Epithelial cell of prostate (primary cell): ENCODE measurements around the gene DCPS.
"Not testable (repeated sequence)": the region's sequence is repeated elsewhere in the genome, so short reads cannot be mapped to it uniquely, and the experiment has no call there.

Source experiments
- DNase-seq: peaks from one replicate; pipeline ENCODE4 v3.0.0-alpha.2; 2011; ENCODE audit warnings: low read depth, low spot score
- H3K27ac ChIP-seq: fragments of 450-650 bp; 2 replicates; pipeline ENCODE4 v1.5.1; 2017; ENCODE audit warnings: mild to moderate bottlenecking

DCPS gene

GRCh38 chr11:126357055-126357962, 53.4 kb downstream of the DCPS start:
- H3K27ac ChIP-seq = no peak overlapping the region
- DNase-seq = no peak

GRCh38 chr11:126357969-126358762, 54.3 kb downstream of the DCPS start:
- H3K27ac ChIP-seq = no peak overlapping the region
- DNase-seq = no peak

- H3K27ac ChIP-seq = no peak overlapping the region
- DNase-seq = no peak
Measured at GRCh38 chr11:126358763-126359160, 54.9 kb downstream of the DCPS start.

GRCh38 chr11:126359431-126360048, 55.7 kb downstream of the DCPS start:
- no peak for DNase-seq
- H3K27ac ChIP-seq = no peak overlapping the region

GRCh38 chr11:126360049-126360446, 56.2 kb downstream of the DCPS start:
- H3K27ac ChIP-seq = peak overlapping the region; percentile 24
- no peak for DNase-seq

- DNase-seq = no peak
- H3K27ac ChIP-seq = no peak overlapping the region
Measured at GRCh38 chr11:126361400-126361799, 57.5 kb downstream of the DCPS start.

GRCh38 chr11:126362879-126363655, 59.2 kb downstream of the DCPS start:
- no peak for DNase-seq
- no peak overlapping the region for H3K27ac ChIP-seq

GRCh38 chr11:126363706-126364248, 59.9 kb downstream of the DCPS start:
- H3K27ac ChIP-seq = no peak overlapping the region
- no peak for DNase-seq

GRCh38 chr11:126364735-126365134, 60.9 kb downstream of the DCPS start:
- H3K27ac ChIP-seq, DNase-seq: not testable (repeated sequence)

GRCh38 chr11:126365508-126365907, 61.6 kb downstream of the DCPS start:
- DNase-seq, H3K27ac ChIP-seq: not testable (repeated sequence)

- no peak for DNase-seq
- no peak overlapping the region for H3K27ac ChIP-seq
Measured at GRCh38 chr11:126366064-126366822, 62.4 kb downstream of the DCPS start.

- H3K27ac ChIP-seq, DNase-seq: not testable (repeated sequence)
Measured at GRCh38 chr11:126366823-126367654, 63.2 kb downstream of the DCPS start.

GRCh38 chr11:126367806-126368205, 63.9 kb downstream of the DCPS start:
- DNase-seq, H3K27ac ChIP-seq: not testable (repeated sequence)

GRCh38 chr11:126368336-126369119, 64.7 kb downstream of the DCPS start:
- not testable (repeated sequence) for DNase-seq, H3K27ac ChIP-seq

GRCh38 chr11:126370016-126370415, 66.2 kb downstream of the DCPS start:
- H3K27ac ChIP-seq = no peak overlapping the region
- no peak for DNase-seq

- H3K27ac ChIP-seq = no peak overlapping the region
- DNase-seq = no peak
Measured at GRCh38 chr11:126371595-126371994, 67.7 kb downstream of the DCPS start.

GRCh38 chr11:126373389-126374066, 69.7 kb downstream of the DCPS start:
- DNase-seq = not testable (repeated sequence)
- H3K27ac ChIP-seq = peak overlapping the region; percentile 27
